WTC11 (cell line): ENCODE data around the gene TRABD.
"Not testable (repeated sequence)": the region's sequence is repeated elsewhere in the genome, so short reads cannot be mapped to it uniquely, and the experiment has no call there.

Source experiments
- CTCF ChIP-seq: fragments of 200-600 bp; IDR thresholded peaks from 2 replicates; pipeline ENCODE4 v1.8.0; 2022; ENCODE audit warnings: antibody characterized with exemption
- SP1 ChIP-seq: sonication (generic); formaldehyde crosslinking; conservative IDR thresholded peaks from 2 replicates; pipeline ENCODE4 v1.8.1; 2022; ENCODE audit warnings: missing genetic modification reagents

GRCh38 chr22:50168490-50169180 is 17.1 kb upstream of the TRABD start:
- not testable (repeated sequence) for TF ChIP-seq SP1, CTCF
